A549 (cell line): Measurements from ENCODE around the gene JAZF1. TPM values are rescaled to one million over a fixed set of nuclear protein-coding genes. Genes with fewer than 3 reads are reported as not detected.

ENCODE experiments used
- ATAC-seq, 2 experiments: fragments of 200-7000 bp in 1 of 2; fragments of >200 bp in 1 of 2; cut with Nextera tagmentation in 1 of 2; cut with Tn5 transposase in 1 of 2; 3 replicates each; pipeline versions ENCODE4 v1.8.0 to v1.9.1; 2018 to 2020; ENCODE audit warnings: mild to moderate bottlenecking in 1 of 2, moderate library complexity in 1 of 2
- CTCF ChIA-PET: fragments of 300-600 bp; sonication (Branson Sonifier 250); formaldehyde crosslinking; extraction: SDS; loops from one replicate; lab custom pipeline; 2021; ENCODE audit warnings: antibody characterized with exemption, inconsistent platforms; lab: Yijun Ruan, JAX
- POLR2A ChIA-PET: fragments of 350-600 bp; formaldehyde crosslinking; extraction: SDS; loops from one replicate; lab custom pipeline; 2021; ENCODE audit warnings: antibody characterized with exemption, inconsistent platforms; lab: Yijun Ruan, JAX
- DNase-seq, 2 experiments: peaks; one replicate each; pipeline versions ENCODE4 v3.0.0 to v3.0.0-alpha.2; 2011 to 2016; ENCODE audit warnings: low read depth in 1 of 2, low spot score in 1 of 2
- FAIRE-seq: peaks from 2 replicates; lab custom pipeline; 2011; peaks lifted over from hg19 to GRCh38; lab: Jason Lieb, UNC
- H3K27ac ChIP-seq, 2 experiments: fragments of >200 bp; sonication (Bioruptor Twin); formaldehyde crosslinking; 3 replicates each; pipeline ENCODE4 v1.5.1; 2016 to 2017
- H3K4me1 ChIP-seq: fragments of >200 bp; sonication (Bioruptor Twin); formaldehyde crosslinking; 3 replicates; pipeline ENCODE4 v1.6.1; 2016
- H3K4me2 ChIP-seq: fragments of >200 bp; sonication (Bioruptor Twin); formaldehyde crosslinking; 3 replicates; pipeline ENCODE4 v1.6.1; 2016
- H3K4me3 ChIP-seq: fragments of >200 bp; sonication (Bioruptor Twin); formaldehyde crosslinking; 3 replicates; pipeline ENCODE4 v1.5.1; 2016
- H3K9me3 ChIP-seq: fragments of >200 bp; sonication (Bioruptor Twin); formaldehyde crosslinking; 3 replicates; pipeline ENCODE4 v1.6.1; 2016
- CEBPB ChIP-seq, 2 experiments: fragments of >200 bp in 1 of 2; sonication (Bioruptor Twin) in 1 of 2; formaldehyde crosslinking in 1 of 2; IDR thresholded peaks; 2 replicates each; pipeline ENCODE4 v1.6.1; 2012 to 2016
- CHD2 ChIP-seq: fragments of 150-350 bp; IDR thresholded peaks from 2 replicates; pipeline ENCODE4 v1.6.1; 2014; ENCODE audit warnings: low read length; ENCODE audit not compliant: partially characterized antibody
- CHD4 ChIP-seq: fragments of 200-600 bp; sonication (generic); IDR thresholded peaks from 2 replicates; pipeline ENCODE4 v1.6.1; 2016; ENCODE audit warnings: antibody characterized with exemption, mild to moderate bottlenecking, borderline replicate concordance
- EHF ChIP-seq: fragments of 250-450 bp; sonication (Bioruptor Pico); IDR thresholded peaks from 2 replicates; pipeline ENCODE4 v1.5.0; 2020; ENCODE audit warnings: mild to moderate bottlenecking
- FOSB ChIP-seq: fragments of 250-450 bp; sonication (Bioruptor Pico); IDR thresholded peaks from 2 replicates; pipeline ENCODE4 v1.5.0; 2020; ENCODE audit warnings: mild to moderate bottlenecking, moderate library complexity
- GATA3 ChIP-seq: IDR thresholded peaks from 2 replicates; pipeline ENCODE4 v1.6.1; 2012; ENCODE audit warnings: borderline replicate concordance
- HDAC2 ChIP-seq: fragments of 200-600 bp; sonication (generic); IDR thresholded peaks from 2 replicates; pipeline ENCODE4 v1.6.1; 2016
- KDM1A ChIP-seq: fragments of 200-600 bp; sonication (generic); IDR thresholded peaks from 2 replicates; pipeline ENCODE4 v1.6.1; 2016; ENCODE audit warnings: low read depth, mild to moderate bottlenecking
- MAFK ChIP-seq: fragments of 450-650 bp; IDR thresholded peaks from 2 replicates; pipeline ENCODE4 v1.6.1; 2014; ENCODE audit not compliant: partially characterized antibody
- MAZ ChIP-seq: fragments of 150-350 bp; IDR thresholded peaks from 2 replicates; pipeline ENCODE4 v1.6.1; 2014; ENCODE audit warnings: antibody characterized with exemption, low read depth, low read length, borderline replicate concordance
- MYC ChIP-seq: IDR thresholded peaks from 2 replicates; pipeline ENCODE4 v1.6.1; 2012; ENCODE audit warnings: mild to moderate bottlenecking, inconsistent platforms, low read length, improper control_type of control experiment, borderline replicate concordance
- NFE2L2 ChIP-seq: fragments of 150-350 bp; conservative IDR thresholded peaks from 2 replicates; pipeline ENCODE4 v1.6.1; 2014; ENCODE audit warnings: low read length
- NPAS2 ChIP-seq: fragments of 250-450 bp; sonication (Bioruptor Pico); IDR thresholded peaks from 2 replicates; pipeline ENCODE4 v1.8.0; 2022; ENCODE audit warnings: mild to moderate bottlenecking, moderate library complexity, borderline replicate concordance
- NR3C1 ChIP-seq: fragments of >200 bp; sonication (Bioruptor Twin); formaldehyde crosslinking; IDR thresholded peaks from 3 replicates; pipeline ENCODE4 v1.6.1; 2017
- PHF8 ChIP-seq: fragments of 200-600 bp; sonication (generic); IDR thresholded peaks from 2 replicates; pipeline ENCODE4 v1.6.1; 2016; ENCODE audit warnings: low read depth, mild to moderate bottlenecking, antibody characterized with exemption, moderate library complexity, borderline replicate concordance
- POLR2AphosphoS2 ChIP-seq: conservative IDR thresholded peaks from 2 replicates; pipeline ENCODE4 v1.6.1; 2012; ENCODE audit warnings: low read length, improper control_type of control experiment, inconsistent platforms
- RAD21 ChIP-seq, 2 experiments: fragments of >200 bp in 1 of 2; sonication (Bioruptor Twin) in 1 of 2; formaldehyde crosslinking in 1 of 2; IDR thresholded peaks in 1 of 2; conservative IDR thresholded peaks in 1 of 2; 2 replicates in 1 of 2; 3 replicates in 1 of 2; pipeline ENCODE4 v1.6.1; 2012 to 2018; ENCODE audit warnings: inconsistent platforms in 1 of 2
- RCOR1 ChIP-seq: fragments of 150-350 bp; IDR thresholded peaks from 2 replicates; pipeline ENCODE4 v1.6.1; 2014; ENCODE audit warnings: antibody characterized with exemption, low read length, low read depth
- SREBF2 ChIP-seq: fragments of 450-650 bp; IDR thresholded peaks from 2 replicates; pipeline ENCODE4 v1.6.1; 2014; ENCODE audit warnings: mild to moderate bottlenecking, moderate library complexity
- TFCP2L1 ChIP-seq: fragments of 250-450 bp; sonication (Bioruptor Pico); IDR thresholded peaks from 2 replicates; pipeline ENCODE4 v1.5.0; 2021; ENCODE audit warnings: mild to moderate bottlenecking
- TP53 ChIP-seq: fragments of 250-450 bp; sonication (Bioruptor Pico); IDR thresholded peaks from 2 replicates; pipeline ENCODE4 v1.5.0; 2021; ENCODE audit warnings: mild to moderate bottlenecking, moderate library complexity
- ZC3H11A ChIP-seq: fragments of 450-650 bp; IDR thresholded peaks from 2 replicates; pipeline ENCODE4 v1.6.1; 2014; ENCODE audit warnings: antibody characterized with exemption, mild to moderate bottlenecking
- ZNF302 ChIP-seq: fragments of 250-450 bp; sonication (Bioruptor Pico); IDR thresholded peaks from 2 replicates; pipeline ENCODE4 v1.9.0; 2021; ENCODE audit warnings: inconsistent platforms, mild to moderate bottlenecking, moderate library complexity
- WGBS: methylation state at CpG from one replicate; pipeline ENCODE4 v1.1.6; 2017; ENCODE audit errors: missing lambda C conversion rate; 5-methylcytosine and 5-hydroxymethylcytosine counted together
- polyA plus RNA-seq, 4 experiments: library from polyadenylated mRNA; depleted of rRNA in 3 of 4; stranded (reverse); fragments of >200 nt; fragmentation: RNase III in 1 of 4; extraction: RNeasy Plus Mini Kit Qiagen cat#74134 plus additional on column Dnase treatment in 1 of 4; gene quantifications; 2 replicates in 3 of 4; 3 replicates in 1 of 4; pipeline ENCODE4 v1.2.3, GENCODE V29; 2011 to 2017
- TF ChIP-seq, protein P1 (sequence below): fragments of 150-350 bp; IDR thresholded peaks from 2 replicates; pipeline ENCODE4 v1.6.1; 2014; ENCODE audit warnings: low read depth, mild to moderate bottlenecking, low read length
- TF ChIP-seq, protein P2 (sequence below): fragments of 250-450 bp; sonication (Bioruptor Pico); IDR thresholded peaks from 2 replicates; pipeline ENCODE4 v1.5.0; 2021; ENCODE audit warnings: mild to moderate bottlenecking, moderate library complexity, borderline replicate concordance
- TF ChIP-seq, protein P3 (sequence below): IDR thresholded peaks from 2 replicates; pipeline ENCODE4 v1.6.1; 2012

Gene JAZF1
- polyA plus RNA-seq, 2 of the 4 experiments (the other 2 are of a cell fraction): 1.9 to 2.8 TPM

DNA sequence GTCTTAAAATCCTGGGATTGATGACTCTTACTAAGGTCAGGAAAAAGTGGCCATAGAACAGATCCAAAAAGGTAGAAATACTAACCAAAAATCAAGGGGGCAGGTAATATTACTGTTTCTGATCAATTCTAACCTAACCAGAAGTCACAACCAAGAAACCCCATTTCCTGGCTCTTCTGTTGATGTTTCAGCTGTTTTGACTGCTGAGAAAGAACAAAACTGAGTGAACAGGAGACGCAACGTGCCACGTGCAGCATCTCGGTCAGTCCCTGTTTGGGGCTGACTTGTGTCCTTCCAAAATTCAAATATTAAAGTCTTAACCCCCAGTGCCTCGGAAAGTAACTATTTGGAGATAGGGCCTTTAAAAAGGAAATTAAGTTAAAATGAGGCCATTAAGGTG, 56.8 kb downstream of the JAZF1 start:
- H3K4me2 ChIP-seq: no peak overlapping the region
- no peak for FAIRE-seq
- TF ChIP-seq POLR2AphosphoS2 (no peak), SREBF2 (no peak), CHD4 (no peak), ZNF302 (CRISPR knock-in tag) (no peak), MYC (no peak), TP53 (CRISPR knock-in tag) (no peak), GATA3 (no peak), RCOR1 (no peak), EHF (no peak), FOSB (CRISPR knock-in tag) (no peak), MAZ (no peak), TFCP2L1 (CRISPR knock-in tag) (no peak), NPAS2 (CRISPR knock-in tag) (no peak)
- TF ChIP-seq, protein P1, sequence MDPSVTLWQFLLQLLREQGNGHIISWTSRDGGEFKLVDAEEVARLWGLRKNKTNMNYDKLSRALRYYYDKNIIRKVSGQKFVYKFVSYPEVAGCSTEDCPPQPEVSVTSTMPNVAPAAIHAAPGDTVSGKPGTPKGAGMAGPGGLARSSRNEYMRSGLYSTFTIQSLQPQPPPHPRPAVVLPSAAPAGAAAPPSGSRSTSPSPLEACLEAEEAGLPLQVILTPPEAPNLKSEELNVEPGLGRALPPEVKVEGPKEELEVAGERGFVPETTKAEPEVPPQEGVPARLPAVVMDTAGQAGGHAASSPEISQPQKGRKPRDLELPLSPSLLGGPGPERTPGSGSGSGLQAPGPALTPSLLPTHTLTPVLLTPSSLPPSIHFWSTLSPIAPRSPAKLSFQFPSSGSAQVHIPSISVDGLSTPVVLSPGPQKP: no peak
- TF ChIP-seq, protein P2, sequence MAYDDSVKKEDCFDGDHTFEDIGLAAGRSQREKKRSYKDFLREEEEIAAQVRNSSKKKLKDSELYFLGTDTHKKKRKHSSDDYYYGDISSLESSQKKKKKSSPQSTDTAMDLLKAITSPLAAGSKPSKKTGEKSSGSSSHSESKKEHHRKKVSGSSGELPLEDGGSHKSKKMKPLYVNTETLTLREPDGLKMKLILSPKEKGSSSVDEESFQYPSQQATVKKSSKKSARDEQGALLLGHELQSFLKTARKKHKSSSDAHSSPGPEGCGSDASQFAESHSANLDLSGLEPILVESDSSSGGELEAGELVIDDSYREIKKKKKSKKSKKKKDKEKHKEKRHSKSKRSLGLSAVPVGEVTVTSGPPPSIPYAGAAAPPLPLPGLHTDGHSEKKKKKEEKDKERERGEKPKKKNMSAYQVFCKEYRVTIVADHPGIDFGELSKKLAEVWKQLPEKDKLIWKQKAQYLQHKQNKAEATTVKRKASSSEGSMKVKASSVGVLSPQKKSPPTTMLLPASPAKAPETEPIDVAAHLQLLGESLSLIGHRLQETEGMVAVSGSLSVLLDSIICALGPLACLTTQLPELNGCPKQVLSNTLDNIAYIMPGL (CRISPR knock-in tag): no peak
- TF ChIP-seq, protein P3, sequence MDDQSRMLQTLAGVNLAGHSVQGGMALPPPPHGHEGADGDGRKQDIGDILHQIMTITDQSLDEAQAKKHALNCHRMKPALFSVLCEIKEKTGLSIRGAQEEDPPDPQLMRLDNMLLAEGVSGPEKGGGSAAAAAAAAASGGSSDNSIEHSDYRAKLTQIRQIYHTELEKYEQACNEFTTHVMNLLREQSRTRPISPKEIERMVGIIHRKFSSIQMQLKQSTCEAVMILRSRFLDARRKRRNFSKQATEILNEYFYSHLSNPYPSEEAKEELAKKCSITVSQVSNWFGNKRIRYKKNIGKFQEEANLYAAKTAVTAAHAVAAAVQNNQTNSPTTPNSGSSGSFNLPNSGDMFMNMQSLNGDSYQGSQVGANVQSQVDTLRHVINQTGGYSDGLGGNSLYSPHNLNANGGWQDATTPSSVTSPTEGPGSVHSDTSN: no peak
- WGBS: 98% methylated on average over 5 of the region's 5 CpGs
- CTCF ChIA-PET: interaction anchor here (1.1 kb wide), 1 partner anchor 28 kb away, joined by 4 read pairs; no protein-coding TSS in a partner anchor
- no peaks in the 10 kb centered on the region for H3K4me1 ChIP-seq
- no peak for DNase-seq
- H3K27ac ChIP-seq: no peak overlapping the region
- no peak for ATAC-seq
- no peak overlapping the region for H3K4me3 ChIP-seq
- POLR2A ChIA-PET: no interaction called here
- H3K9me3 ChIP-seq: no peaks in the 10 kb centered on the region

DNA sequence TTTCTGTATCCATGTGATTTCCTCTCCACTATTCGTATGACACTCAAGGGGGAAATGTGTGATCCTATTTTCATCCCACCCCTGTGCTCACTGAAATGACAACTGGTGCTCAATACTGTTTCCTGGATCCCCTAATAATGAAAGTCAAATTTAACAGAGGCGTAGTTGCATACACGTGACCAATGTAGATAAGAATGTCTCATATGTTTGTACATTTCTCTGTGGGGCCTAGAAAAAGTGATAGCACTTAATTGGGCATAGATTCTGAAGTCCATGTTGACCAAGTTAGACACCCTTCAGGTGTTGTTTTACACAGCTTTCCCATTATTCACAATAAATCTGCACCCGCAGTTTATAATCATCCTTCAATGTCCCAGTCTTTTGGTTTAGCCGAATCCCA, 59.1 kb downstream of the JAZF1 start:
- Histone ChIP-seq H3K9me3 (no peaks in the 10 kb centered on the region), H3K4me3 (no peak overlapping the region), H3K4me2 (no peak overlapping the region), H3K4me1 (no peaks in the 10 kb centered on the region), H3K27ac (no peak overlapping the region)
- whole genome bisulfite sequencing: 90% methylated on average over 5 of the region's 5 CpGs
- FAIRE-seq (no peak), DNase-seq (no peak), ATAC-seq (no peak)
- CTCF ChIA-PET: interaction anchor here (0.6 to 2.3 kb wide), 5 partner anchors 20 to 548 kb away, joined by 3 to 6 read pairs (median 3); no protein-coding TSS in a partner anchor
- TF ChIP-seq PHF8: no peak
- POLR2A ChIA-PET: no interaction called here

DNA sequence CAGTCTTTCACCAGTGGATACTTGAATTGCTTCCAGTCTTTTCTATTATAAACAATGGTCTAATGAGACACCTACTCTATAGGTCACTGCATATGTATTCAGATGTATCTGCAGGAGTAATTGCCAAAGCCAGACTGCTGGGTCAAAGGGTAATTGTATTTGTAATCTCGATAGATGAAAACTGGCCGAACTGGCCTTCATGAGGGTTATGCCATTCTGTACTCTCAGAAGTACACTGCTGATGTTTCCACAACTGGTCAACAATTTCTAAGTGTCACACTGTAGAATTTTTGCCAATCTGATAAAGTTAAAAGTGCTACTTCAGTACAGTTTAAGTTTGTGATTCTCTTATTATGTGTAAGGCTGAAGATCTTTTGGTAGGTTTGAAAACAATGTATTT, 64.6 kb downstream of the JAZF1 start:
- FAIRE-seq (no peak), DNase-seq (no peak), ATAC-seq (no peak)
- POLR2A ChIA-PET: no interaction called here
- Histone ChIP-seq H3K27ac (no peak overlapping the region), H3K4me3 (no peak overlapping the region), H3K9me3 (no peaks in the 10 kb centered on the region), H3K4me2 (no peak overlapping the region), H3K4me1 (no peaks in the 10 kb centered on the region)
- CTCF ChIA-PET: no interaction called here
- WGBS: 84% methylated on average over 2 of the region's 2 CpGs
- no peak for TF ChIP-seq CEBPB (IDR thresholded peaks at IDR 0.05)
- TF ChIP-seq, protein P2 (CRISPR knock-in tag): no peak
- TF ChIP-seq KDM1A: no peak
- TF ChIP-seq MAFK: no peak
- no peak for TF ChIP-seq TP53 (CRISPR knock-in tag)
- no peak for TF ChIP-seq CHD2
- TF ChIP-seq RAD21 (conservative IDR thresholded peaks at IDR 0.05 in 1 of 2, IDR thresholded peaks at IDR 0.05 in 1 of 2): no peak
- no peak for TF ChIP-seq NFE2L2
- TF ChIP-seq, protein P1: no peak
- no peak for TF ChIP-seq NR3C1
- TF ChIP-seq TFCP2L1 (CRISPR knock-in tag): no peak
- no peak for TF ChIP-seq POLR2AphosphoS2
- TF ChIP-seq HDAC2: no peak
- TF ChIP-seq FOSB (CRISPR knock-in tag): no peak
- TF ChIP-seq ZC3H11A: no peak
